Heart right ventricle (tissue), 16 donors: ENCODE measurements around the gene APOL1. TPM values are rescaled to one million over a fixed set of nuclear protein-coding genes. Genes with fewer than 3 reads are reported as not detected.

Experiments
- ATAC-seq, 8 donors: fragments of 200-7000 bp; cut with Tn5 transposase; one replicate each; pipeline ENCODE4 v1.9.1; 2020; ENCODE audit warnings: mild to moderate bottlenecking in 8 of 8, moderate library complexity in 8 of 8, moderate number of reproducible peaks in 1 of 8
- DNase-seq, 2 donors: peaks; one replicate each; pipeline ENCODE4 v3.0.0-alpha.2; 2020
- H3K27ac ChIP-seq, 10 donors: fragments of 200-600 bp; sonication (generic) in 2 of 10; one replicate each; pipeline versions ENCODE4 v1.5.0 to v1.8.0; 2020 to 2022; ENCODE audit warnings: mild to moderate bottlenecking in 3 of 10
- H3K27me3 ChIP-seq, 7 donors: fragments of 200-600 bp; one replicate each; pipeline ENCODE4 v1.8.0; 2021 to 2022; ENCODE audit warnings: mild to moderate bottlenecking in 2 of 7
- H3K36me3 ChIP-seq, 9 donors: fragments of 200-600 bp; sonication (generic) in 1 of 9; one replicate each; pipeline versions ENCODE4 v1.5.0 to v1.8.0; 2020 to 2022; ENCODE audit warnings: mild to moderate bottlenecking in 2 of 9
- H3K4me1 ChIP-seq, 9 donors: fragments of 200-600 bp; sonication (generic) in 1 of 9; one replicate each; pipeline versions ENCODE4 v1.5.0 to v1.8.0; 2020 to 2022; ENCODE audit warnings: mild to moderate bottlenecking in 4 of 9
- H3K4me3 ChIP-seq, 10 donors: fragments of 200-600 bp; sonication (generic) in 2 of 10; one replicate each; pipeline versions ENCODE4 v1.5.0 to v1.8.0; 2020 to 2022; ENCODE audit warnings: mild to moderate bottlenecking in 7 of 10, moderate library complexity in 2 of 10
- H3K9me3 ChIP-seq, 11 donors: fragments of 200-600 bp in 10 of 11; sonication (generic) in 2 of 11; one replicate each; pipeline versions ENCODE4 v1.5.0 to v1.8.0; 2013 to 2022; ENCODE audit warnings: mild to moderate bottlenecking in 2 of 11, control low read depth in 1 of 11, moderate library complexity in 1 of 11
- CTCF ChIP-seq, 9 donors: fragments of 200-600 bp; sonication (generic) in 2 of 9; IDR thresholded peaks; one replicate each; pipeline versions ENCODE4 v1.5.0 to v1.8.0; 2021 to 2022; ENCODE audit warnings: antibody characterized with exemption in 9 of 9, mild to moderate bottlenecking in 5 of 9, moderate library complexity in 1 of 9
- WGBS, 2 donors: extraction: QIAGEN DNeasy Blood & Tissue Kit; methylation state at CpG; one replicate each; pipeline ENCODE4 v1.1.7; 2013; ENCODE audit warnings: inconsistent platforms in 1 of 2; 5-methylcytosine and 5-hydroxymethylcytosine counted together
- intact Hi-C, 10 donors: fragments of 100-400 bp; cut with DNase I; formaldehyde crosslinking; loops; one replicate each; pipeline versions ENCODE4 v1.11.1 to v1.14.2; 2022
- polyA plus RNA-seq, 2 donors: library from polyadenylated mRNA; stranded (reverse); fragments of 200-250 nt; gene quantifications; one replicate each; pipeline ENCODE4 v1.2.3, GENCODE V29; 2013
- total RNA-seq, 10 donors: library from RNA; stranded (reverse); fragmentation: NEBNext Ultra II Directional in 3 of 10; extraction: Animal tissue kit (Norgen Biotek cat#: 25700) in 3 of 10; gene quantifications; one replicate each; pipeline versions ENCODE4 v1.2.1 to v1.2.4, GENCODE V29; 2021 to 2023
- donor health status: Arrhythmogenic right ventricular cardiomyopathy.
- donor health status: ischemic (EF 13 %, LVEDD 7.1; RV severe dilation, severe dysfunction).
- donor health status: healthy with polysubstance abuse.
- donor health status: DM: no; HTN: yes; CAD: no.
- donor health status: DM: no; HTN: no; CAD: no.
- donor health status: ischemic (EF 25% LVEDD 6.9; RV normal size, moderate dysfunction).
- donor health status: ischemic (EF 25% LVEDD 5.7; RV mildly dilated, moderate dysfunction).
- donor health status: healthy.
- donor health status: DM: yes; HTN: yes; CAD: no.
- donor health status: Ischemic cardiomyopathy.
- donor health status: ischemic (EF 35%, LVEDD 5.7; RV mildly dilated, moderate dysfunction).
- donor health status: nonischemic (EF 11% LVEDD 7.7; RV severe dilation, severe dysfunction).
- donor health status: DM: yes; HTN: yes; CAD: no.
- donor health status: PGD.
- donor health status: ischemic (EF 29% LVEDD 5.4; RV normal size, mild dysfunction).
- donor health status: nonischemic (EF 23%, LVEDD 6.1; RV moderate dilation, normal function).

The APOL1 gene
- total and polyA plus RNA-seq, 12 donors, result 9.8 to 121 (median 17.5) TPM

GRCh38 chr22:36218648-36219193 lies 34.2 kb upstream of the APOL1 start:
- no peak overlapping the region for H3K4me3 ChIP-seq
- ATAC-seq (no peak), DNase-seq (no peak)
- no peaks in the 10 kb centered on the region for H3K9me3 ChIP-seq
- 86 to 93% methylated on average over 7 of the region's 7 CpGs for WGBS, 2 donors
- intact Hi-C loops, result no loop called here
- H3K4me1 ChIP-seq, result peaks cover 0 to 26% (median 20%) of the 10 kb centered on the region in 9 donors
- H3K27ac ChIP-seq, result no peak overlapping the region
- H3K36me3 ChIP-seq, result no peaks in the 10 kb centered on the region
- H3K27me3 ChIP-seq, result no peaks in the 10 kb centered on the region
- TF ChIP-seq CTCF (IDR thresholded peaks at IDR 0.05), result no peak

GRCh38 chr22:36220451-36220921 lies 32.4 kb upstream of the APOL1 start:
- Histone ChIP-seq H3K27ac (peak overlapping the region in 5 of 10 donors; percentile 6 to 44 (median 26)), H3K4me1 (peaks cover 0 to 27% (median 20%) of the 10 kb centered on the region in 9 donors), H3K36me3 (peaks cover 0 to 7% (median 0%) of the 10 kb centered on the region in 9 donors), H3K27me3 (no peaks in the 10 kb centered on the region), H3K4me3 (no peak overlapping the region), H3K9me3 (no peaks in the 10 kb centered on the region)
- WGBS, 2 donors, result 67% methylated on average over 9 of the region's 9 CpGs
- no peak for TF ChIP-seq CTCF (IDR thresholded peaks at IDR 0.05)
- DNase-seq (peak in 1 of 2 donors; percentile 21), ATAC-seq (peak in 5 of 8 donors; percentile 55 to 75 (median 61))
- intact Hi-C loops, result loop anchor here in 2 of 10 donors (2.0 to 10.0 kb wide), 2 partner anchors 26 to 76 kb away; no protein-coding TSS in a partner anchor

DNA sequence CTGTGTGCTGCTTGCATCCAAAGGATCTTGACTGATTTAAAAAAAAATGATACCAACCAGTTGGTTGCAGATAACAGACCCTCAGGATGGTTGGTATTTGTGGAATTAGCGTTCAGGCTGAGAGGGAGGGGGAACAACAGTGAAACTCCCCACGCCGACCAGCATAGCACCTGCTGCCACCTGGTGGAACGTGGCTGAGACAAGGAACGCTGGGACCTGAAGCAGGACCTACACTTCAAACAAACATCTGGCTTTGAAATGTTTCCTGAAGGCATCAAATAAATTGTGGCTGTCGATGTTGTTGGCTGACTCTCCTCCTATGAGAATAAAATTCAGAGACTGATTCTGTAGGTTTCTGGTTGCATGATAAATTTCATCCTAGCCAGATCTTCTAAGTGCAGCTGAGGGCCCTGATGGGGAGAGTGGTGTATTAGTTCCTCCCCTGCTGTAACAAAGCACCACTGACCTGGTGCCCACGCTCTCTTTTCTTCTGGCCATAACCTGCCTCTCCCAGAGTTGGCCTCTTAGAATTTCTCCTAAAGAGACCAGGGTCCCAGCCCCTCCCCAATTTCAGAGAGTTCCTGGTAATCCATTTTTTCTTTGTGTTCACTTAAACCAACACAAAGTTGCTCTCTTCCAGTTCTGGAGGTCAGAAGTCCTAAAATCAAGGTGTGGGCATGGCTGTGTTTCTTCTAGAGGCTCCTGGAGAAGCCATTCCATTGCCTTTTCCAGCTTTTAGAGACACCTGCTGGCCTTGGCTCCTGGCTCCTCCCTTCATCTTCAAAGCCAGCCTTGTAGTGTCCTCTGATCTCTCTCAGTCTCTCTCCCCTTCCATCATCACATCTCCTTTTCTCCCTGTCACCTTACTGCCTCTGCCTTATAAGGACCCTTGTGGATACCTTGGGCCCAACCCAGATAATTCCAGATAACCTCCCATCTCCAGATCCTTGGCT lies 30.9 kb upstream of the APOL1 start:
- no peak overlapping the region for H3K4me3 ChIP-seq
- H3K27ac ChIP-seq, result peak overlapping the region in 1 of 10 donors; percentile 11
- intact Hi-C loops, result loop anchor here in 3 of 10 donors (1.0 to 10.0 kb wide), 3 partner anchors 27 to 77 kb away; no protein-coding TSS in a partner anchor
- H3K27me3 ChIP-seq, result no peaks in the 10 kb centered on the region
- ATAC-seq (peak in 7 of 8 donors; percentile 48 to 85 (median 75)), DNase-seq (peak in 1 of 2 donors; percentile 51)
- WGBS, 2 donors, result 19 to 21% methylated on average over 7 of the region's 7 CpGs
- peaks cover 0 to 18% (median 0%) of the 10 kb centered on the region in 9 donors for H3K36me3 ChIP-seq
- H3K4me1 ChIP-seq, result peaks cover 0 to 27% (median 20%) of the 10 kb centered on the region in 9 donors
- H3K9me3 ChIP-seq, result no peaks in the 10 kb centered on the region
- peak; percentile 31 to 83 (median 67) for TF ChIP-seq CTCF (IDR thresholded peaks at IDR 0.05)

GRCh38 chr22:36222887-36223450 lies 30.0 kb upstream of the APOL1 start:
- DNase-seq (no peak), ATAC-seq (no peak)
- peak overlapping the region in 1 of 10 donors; percentile 3 for H3K27ac ChIP-seq
- peaks cover 0 to 27% (median 9%) of the 10 kb centered on the region in 9 donors for H3K36me3 ChIP-seq
- WGBS, 2 donors, result 78 to 79% methylated on average over 9 of the region's 9 CpGs
- no peaks in the 10 kb centered on the region for H3K27me3 ChIP-seq
- intact Hi-C loops, result loop anchor here in 1 of 10 donors (10.0 kb wide), 1 partner anchor 78 kb away; no protein-coding TSS in a partner anchor
- H3K9me3 ChIP-seq, result no peaks in the 10 kb centered on the region
- no peak for TF ChIP-seq CTCF (IDR thresholded peaks at IDR 0.05)
- H3K4me1 ChIP-seq, result peaks cover 0 to 27% (median 20%) of the 10 kb centered on the region in 9 donors
- no peak overlapping the region for H3K4me3 ChIP-seq
